Measurements from ENCODE around the gene SETD6. TPM values are rescaled to one million over a fixed set of nuclear protein-coding genes. Genes with fewer than 3 reads are reported as not detected.

The SETD6 gene
- 12.4 TPM for polyA plus RNA-seq

DNA sequence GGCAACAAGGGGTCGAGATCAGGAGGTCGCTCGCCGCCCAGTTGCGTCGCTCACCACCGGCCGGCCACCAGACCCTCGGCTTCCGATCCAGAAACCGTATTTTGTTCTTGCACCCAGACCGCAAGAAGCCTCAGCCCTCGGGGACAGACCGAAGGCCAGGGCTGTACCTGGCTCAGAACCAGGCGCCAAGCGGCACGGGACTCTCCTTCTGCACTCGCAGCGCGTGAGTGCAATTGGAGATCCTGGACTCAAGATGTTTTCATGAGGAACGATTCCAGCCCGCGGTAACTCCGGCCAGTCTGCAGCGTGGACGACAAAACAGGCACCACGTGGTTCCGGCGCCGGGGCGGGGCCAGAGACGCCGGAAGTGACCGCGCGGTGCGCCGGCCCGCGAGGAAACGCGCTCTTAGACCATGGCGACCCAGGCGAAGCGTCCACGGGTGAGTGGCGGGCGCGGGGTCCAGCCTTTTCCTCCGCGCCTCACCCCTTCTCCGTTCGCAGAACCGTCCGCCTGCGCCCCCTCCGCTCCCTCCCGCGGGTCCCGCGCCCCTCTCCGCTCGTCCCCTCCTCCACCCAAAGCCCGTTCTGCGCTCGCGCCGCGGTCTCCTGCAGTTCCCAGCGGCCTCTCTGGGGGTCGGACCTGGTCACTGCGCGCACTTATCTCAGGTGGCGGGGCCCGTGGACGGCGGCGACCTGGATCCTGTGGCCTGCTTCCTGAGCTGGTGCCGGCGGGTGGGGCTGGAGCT is at the start of gene SETD6:
TSS of gene SETD6 (plus strand) at position 393 of the 746 bp plus-strand sequence. CDS start at position 414, 21 bp downstream.
- peaks cover 11 to 20% (median 19%) of the 10 kb centered on the region in 3 donors for H3K4me1 Mint-ChIP-seq
- peak within 1 kb of the TSS; percentile 90 to 95 (median 94) for H3K4me3 Mint-ChIP-seq
- no peaks in the 10 kb centered on the region for H3K36me3 Mint-ChIP-seq
- H3K9me3 Mint-ChIP-seq: no peaks in the 10 kb centered on the region
- H3K27ac Mint-ChIP-seq: peak within 1 kb of the TSS; percentile 89 to 97 (median 96)
- no peaks in the 10 kb centered on the region for H3K27me3 Mint-ChIP-seq

- Mint-ChIP-seq H3K4me3 (peak overlapping the region in 2 of 4 donors; percentile 17 to 43), H3K27me3 (peaks cover 39% of the 10 kb centered on the region), H3K36me3 (peaks cover 2% of the 10 kb centered on the region), H3K27ac (no peak overlapping the region), H3K9me3 (peaks cover 0 to 1% (median 0%) of the 10 kb centered on the region in 3 donors), H3K4me1 (peaks cover 0 to 6% (median 2%) of the 10 kb centered on the region in 3 donors)
Observed at GRCh38 chr16:58465817-58466216, 49.5 kb upstream of the SETD6 start.

DNA sequence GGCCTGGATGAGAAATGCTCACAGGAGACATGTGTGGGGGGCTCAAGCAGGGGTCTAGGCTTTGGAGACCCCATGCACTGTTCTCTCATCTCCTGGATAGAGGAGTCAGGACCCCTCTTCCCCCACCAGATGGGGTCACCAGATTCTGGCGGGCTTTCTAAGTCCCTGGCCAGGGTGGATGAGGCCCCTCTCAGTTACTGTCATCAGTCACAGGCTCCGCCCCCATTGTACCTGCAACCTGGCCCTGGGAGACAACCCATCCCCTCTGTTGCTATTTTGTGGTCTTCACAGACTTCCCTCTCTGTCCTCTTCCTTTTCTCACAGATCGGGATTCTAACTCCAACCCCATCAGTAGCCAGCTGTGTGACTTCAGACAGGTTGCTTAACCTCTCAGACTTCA is 48.9 kb upstream of the SETD6 start:
- H3K4me1 Mint-ChIP-seq: peaks cover 0 to 6% (median 2%) of the 10 kb centered on the region in 3 donors
- H3K27me3 Mint-ChIP-seq: peaks cover 39% of the 10 kb centered on the region
- peak overlapping the region in 1 of 4 donors; percentile 26 for H3K4me3 Mint-ChIP-seq
- H3K36me3 Mint-ChIP-seq: peaks cover 2% of the 10 kb centered on the region
- H3K9me3 Mint-ChIP-seq: peaks cover 0 to 1% (median 0%) of the 10 kb centered on the region in 3 donors
- no peak overlapping the region for H3K27ac Mint-ChIP-seq

GRCh38 chr16:58467905-58468304 is 47.4 kb upstream of the SETD6 start:
- H3K9me3 Mint-ChIP-seq: peaks cover 0 to 1% (median 0%) of the 10 kb centered on the region in 3 donors
- H3K4me3 Mint-ChIP-seq: no peak overlapping the region
- H3K27me3 Mint-ChIP-seq: peaks cover 28% of the 10 kb centered on the region
- peaks cover 2% of the 10 kb centered on the region for H3K36me3 Mint-ChIP-seq
- peaks cover 0 to 6% (median 2%) of the 10 kb centered on the region in 3 donors for H3K4me1 Mint-ChIP-seq
- H3K27ac Mint-ChIP-seq: no peak overlapping the region

DNA sequence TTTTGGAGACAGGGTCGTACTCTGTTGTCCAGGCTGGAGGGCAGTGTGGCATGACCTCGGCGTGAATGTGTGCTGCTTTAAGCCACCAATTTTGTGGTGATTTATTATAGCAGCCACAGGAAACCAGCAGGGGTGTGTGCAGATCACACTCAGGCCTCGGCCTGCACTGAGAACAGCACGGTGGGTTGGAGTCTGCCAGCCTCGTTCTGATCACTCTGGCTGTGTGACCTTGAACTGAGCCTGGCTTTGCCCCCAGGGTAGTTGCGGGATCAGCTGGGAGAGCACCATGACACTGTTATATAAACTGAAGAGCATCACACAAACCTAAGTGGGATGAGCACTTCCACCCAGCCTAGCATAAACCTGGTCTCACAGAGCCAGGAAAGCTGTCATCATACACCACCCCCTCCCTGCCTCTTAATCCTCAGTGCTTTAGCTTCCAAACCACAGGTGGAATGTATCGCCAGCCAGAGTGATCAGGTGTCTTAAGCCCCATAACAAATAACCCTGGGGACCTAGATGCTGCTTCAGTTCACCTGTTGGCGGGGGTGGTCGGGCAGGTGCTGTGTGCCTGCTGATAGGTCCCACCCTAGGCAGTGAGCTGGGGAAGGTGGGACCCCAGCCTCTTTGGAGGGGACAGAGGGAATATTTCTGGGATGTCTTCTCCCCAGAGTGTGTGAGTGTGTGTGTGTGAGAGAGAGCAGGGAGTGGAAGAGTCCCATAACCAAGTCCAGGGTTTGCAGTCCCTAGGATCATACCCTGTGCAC is 43.9 kb upstream of the SETD6 start:
- peaks cover 0 to 1% (median 0%) of the 10 kb centered on the region in 3 donors for H3K9me3 Mint-ChIP-seq
- no peak overlapping the region for H3K4me3 Mint-ChIP-seq
- H3K4me1 Mint-ChIP-seq: no peaks in the 10 kb centered on the region
- peaks cover 2% of the 10 kb centered on the region for H3K36me3 Mint-ChIP-seq
- H3K27me3 Mint-ChIP-seq: peaks cover 25% of the 10 kb centered on the region
- peak overlapping the region in 1 of 3 donors; percentile 31 for H3K27ac Mint-ChIP-seq

DNA sequence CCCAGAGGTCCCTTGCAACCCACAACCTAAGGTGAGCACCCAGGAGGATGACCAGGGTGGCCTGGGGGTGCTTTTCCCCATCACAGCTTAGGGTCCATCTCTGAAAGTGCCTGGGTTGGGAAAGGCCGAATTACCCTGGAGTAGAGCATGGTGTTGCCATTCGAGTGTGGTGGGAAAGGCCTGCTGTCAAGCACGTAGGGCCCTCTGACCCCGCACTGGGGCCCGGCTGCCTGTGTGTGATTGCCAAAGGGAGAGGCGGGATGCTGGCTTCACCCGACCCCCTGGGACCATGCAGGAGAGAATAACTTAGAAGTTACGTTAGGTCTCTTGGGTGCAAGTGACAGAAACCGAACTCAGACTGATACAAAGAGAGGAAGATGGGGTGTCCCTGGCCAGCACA is 43.1 kb upstream of the SETD6 start:
- Mint-ChIP-seq H3K27me3 (peaks cover 19% of the 10 kb centered on the region), H3K36me3 (peaks cover 2% of the 10 kb centered on the region), H3K9me3 (peaks cover 0 to 1% (median 0%) of the 10 kb centered on the region in 3 donors), H3K27ac (no peak overlapping the region), H3K4me3 (no peak overlapping the region), H3K4me1 (no peaks in the 10 kb centered on the region)

- H3K36me3 Mint-ChIP-seq: peaks cover 2% of the 10 kb centered on the region
- no peak overlapping the region for H3K4me3 Mint-ChIP-seq
- peak overlapping the region in 1 of 3 donors; percentile 67 for H3K27ac Mint-ChIP-seq
- H3K27me3 Mint-ChIP-seq: peaks cover 17% of the 10 kb centered on the region
- peaks cover 0 to 1% (median 0%) of the 10 kb centered on the region in 3 donors for H3K9me3 Mint-ChIP-seq
- no peaks in the 10 kb centered on the region for H3K4me1 Mint-ChIP-seq
Observed at GRCh38 chr16:58472827-58473226, 42.5 kb upstream of the SETD6 start.

- Mint-ChIP-seq H3K9me3 (peaks cover 0 to 1% (median 0%) of the 10 kb centered on the region in 3 donors), H3K4me1 (no peaks in the 10 kb centered on the region), H3K27ac (no peak overlapping the region), H3K27me3 (peaks cover 11% of the 10 kb centered on the region), H3K36me3 (no peaks in the 10 kb centered on the region), H3K4me3 (peak overlapping the region in 1 of 4 donors; percentile 37)
Observed at GRCh38 chr16:58474296-58474695, 41.0 kb upstream of the SETD6 start.

DNA sequence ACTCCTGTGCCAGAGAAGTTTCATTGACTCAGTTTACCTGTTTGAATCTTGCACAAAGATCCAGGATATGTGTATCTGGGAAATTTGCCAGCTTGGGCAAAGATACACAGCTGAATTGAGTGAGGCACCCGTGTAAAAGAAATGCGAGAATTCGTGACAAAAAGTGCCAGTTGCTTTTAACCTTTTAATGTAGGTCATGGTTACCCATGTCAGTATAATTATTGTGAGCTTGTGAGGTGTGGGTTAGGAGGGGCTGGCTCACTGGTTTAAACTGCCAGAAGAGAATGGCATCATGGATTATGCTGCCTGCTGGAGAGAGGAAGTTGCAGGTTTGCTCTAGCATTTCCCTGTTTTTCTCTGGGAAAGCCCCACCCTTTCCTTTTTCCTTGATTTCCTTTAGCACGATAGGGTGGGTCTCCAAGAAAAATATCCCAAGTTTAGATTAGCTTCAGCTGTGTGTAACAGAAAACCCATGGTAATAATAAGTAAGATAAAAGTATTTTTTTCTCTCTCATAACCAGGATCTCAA is 40.2 kb upstream of the SETD6 start:
- Mint-ChIP-seq H3K9me3 (peaks cover 0 to 1% (median 0%) of the 10 kb centered on the region in 3 donors), H3K27ac (no peak overlapping the region), H3K4me1 (no peaks in the 10 kb centered on the region), H3K4me3 (no peak overlapping the region), H3K36me3 (no peaks in the 10 kb centered on the region), H3K27me3 (peaks cover 11% of the 10 kb centered on the region)

DNA sequence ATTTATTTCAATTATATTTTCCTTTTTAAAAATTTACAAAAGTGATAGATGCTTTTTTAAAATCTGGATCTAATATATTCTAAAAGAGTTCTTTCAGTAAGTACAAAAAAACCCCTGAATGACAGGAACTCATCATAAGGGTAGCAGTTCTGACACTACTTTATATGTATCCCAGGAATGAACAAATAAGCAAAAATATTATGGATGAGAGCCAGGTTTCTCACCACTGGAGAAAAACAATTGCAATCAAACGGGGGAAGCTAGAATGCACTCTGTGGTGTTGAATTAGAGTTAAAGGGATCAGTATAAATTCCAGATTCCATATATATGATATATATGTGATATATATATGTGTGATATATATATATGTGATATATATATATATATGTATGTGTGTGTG is 38.5 kb upstream of the SETD6 start:
- H3K27me3 Mint-ChIP-seq: peaks cover 11% of the 10 kb centered on the region
- H3K4me1 Mint-ChIP-seq: no peaks in the 10 kb centered on the region
- no peaks in the 10 kb centered on the region for H3K9me3 Mint-ChIP-seq
- peak overlapping the region in 1 of 3 donors; percentile 15 for H3K27ac Mint-ChIP-seq
- H3K4me3 Mint-ChIP-seq: no peak overlapping the region
- H3K36me3 Mint-ChIP-seq: no peaks in the 10 kb centered on the region

DNA sequence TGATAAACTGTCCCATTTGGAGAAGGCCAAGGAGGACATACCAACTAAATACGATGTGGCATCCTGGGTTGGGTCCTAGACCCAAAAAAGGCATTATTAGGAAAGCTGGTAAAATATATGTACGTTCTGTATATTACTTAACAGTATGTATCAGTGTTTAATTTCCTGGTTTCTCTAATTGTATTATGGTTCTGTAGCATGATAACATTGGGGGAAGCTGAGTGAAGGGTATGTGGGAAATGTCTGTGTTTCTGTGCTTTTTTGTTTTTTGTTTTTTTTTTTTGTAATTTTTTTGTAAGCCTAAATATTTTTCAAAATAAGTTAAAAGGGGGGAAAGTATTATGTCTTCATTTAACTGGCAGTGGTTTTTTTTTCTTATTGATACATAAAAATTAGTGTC is 36.9 kb upstream of the SETD6 start:
- Mint-ChIP-seq H3K9me3 (no peaks in the 10 kb centered on the region), H3K27ac (no peak overlapping the region), H3K4me1 (no peaks in the 10 kb centered on the region), H3K27me3 (peaks cover 6% of the 10 kb centered on the region), H3K36me3 (no peaks in the 10 kb centered on the region), H3K4me3 (no peak overlapping the region)

GRCh38 chr16:58481226-58481869 is 34.0 kb upstream of the SETD6 start:
- Mint-ChIP-seq H3K36me3 (no peaks in the 10 kb centered on the region), H3K27me3 (no peaks in the 10 kb centered on the region), H3K9me3 (no peaks in the 10 kb centered on the region), H3K27ac (no peak overlapping the region), H3K4me3 (peak overlapping the region in 1 of 4 donors; percentile 27), H3K4me1 (no peaks in the 10 kb centered on the region)

DNA sequence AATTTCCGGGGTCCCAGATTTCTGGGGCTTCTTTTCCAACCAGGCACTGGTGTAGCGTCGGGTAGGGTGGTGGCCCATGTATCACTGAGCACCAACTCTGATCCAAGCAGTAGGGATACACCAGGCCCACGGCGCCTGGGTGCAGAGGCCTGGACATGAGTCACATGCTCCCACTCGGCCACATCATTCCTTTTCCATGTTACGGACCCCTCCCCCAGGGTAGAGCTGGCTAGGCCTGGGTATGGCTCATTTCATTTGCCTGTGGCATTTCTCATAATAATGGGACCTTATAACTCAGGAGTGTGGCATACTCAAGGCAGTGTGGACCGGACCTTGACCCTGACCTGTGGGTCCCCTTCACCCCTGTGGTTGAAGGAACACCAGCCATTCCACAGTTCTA is 33.4 kb upstream of the SETD6 start:
- H3K9me3 Mint-ChIP-seq: no peaks in the 10 kb centered on the region
- no peak overlapping the region for H3K27ac Mint-ChIP-seq
- no peak overlapping the region for H3K4me3 Mint-ChIP-seq
- H3K4me1 Mint-ChIP-seq: no peaks in the 10 kb centered on the region
- H3K36me3 Mint-ChIP-seq: no peaks in the 10 kb centered on the region
- H3K27me3 Mint-ChIP-seq: peaks cover under 1% of the 10 kb centered on the region

DNA sequence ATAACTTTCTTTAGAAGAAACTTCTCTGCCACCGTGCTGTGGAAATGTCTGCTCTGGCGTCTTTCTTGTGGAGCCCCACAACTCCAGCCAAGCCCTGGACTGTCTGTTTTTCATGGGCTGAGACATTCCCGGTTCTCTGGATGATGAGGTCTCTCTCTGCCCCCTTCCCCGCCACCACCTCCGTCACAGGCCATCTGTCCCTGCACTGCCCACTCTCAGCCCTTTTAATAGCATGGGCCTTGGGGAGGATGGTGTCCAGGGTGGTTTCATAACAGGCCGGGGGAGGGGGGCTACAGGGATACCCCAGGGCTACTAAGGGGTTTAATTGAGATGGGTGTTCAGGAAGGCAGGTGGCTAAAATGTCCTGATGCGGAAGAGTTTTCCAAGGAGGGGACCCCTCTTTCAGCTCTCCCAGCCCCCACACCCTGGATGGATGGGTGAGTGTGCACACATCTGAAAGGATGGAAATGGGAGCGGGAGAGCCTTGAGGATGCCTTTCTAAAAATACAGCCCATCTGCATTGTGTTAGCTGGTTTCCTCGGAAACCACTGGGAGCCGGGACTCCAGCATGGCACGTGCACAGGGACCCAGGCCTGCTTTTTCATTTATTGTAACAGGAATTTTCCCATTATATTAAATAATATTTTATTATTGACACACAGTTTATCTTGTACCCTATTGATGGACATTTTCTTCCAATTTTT is 30.0 kb upstream of the SETD6 start:
- Mint-ChIP-seq H3K36me3 (no peaks in the 10 kb centered on the region), H3K9me3 (no peaks in the 10 kb centered on the region), H3K27ac (no peak overlapping the region), H3K4me1 (peaks cover 0 to 3% (median 1%) of the 10 kb centered on the region in 3 donors), H3K4me3 (no peak overlapping the region), H3K27me3 (peaks cover 8% of the 10 kb centered on the region)

Measured in IgD-negative memory B cell (primary cell).